GM18861 (cell line): ENCODE data around the gene WDR54.
"Not testable (repeated sequence)": the region's sequence is repeated elsewhere in the genome, so short reads cannot be mapped to it uniquely, and the experiment has no call there.

ENCODE experiments used
- ATAC-seq: cut with Tn5 transposase; IDR thresholded peaks from one replicate; pipeline ENCODE4 v1.9.1; 2021; ENCODE audit not compliant: unreplicated experiment

WDR54 gene

DNA sequence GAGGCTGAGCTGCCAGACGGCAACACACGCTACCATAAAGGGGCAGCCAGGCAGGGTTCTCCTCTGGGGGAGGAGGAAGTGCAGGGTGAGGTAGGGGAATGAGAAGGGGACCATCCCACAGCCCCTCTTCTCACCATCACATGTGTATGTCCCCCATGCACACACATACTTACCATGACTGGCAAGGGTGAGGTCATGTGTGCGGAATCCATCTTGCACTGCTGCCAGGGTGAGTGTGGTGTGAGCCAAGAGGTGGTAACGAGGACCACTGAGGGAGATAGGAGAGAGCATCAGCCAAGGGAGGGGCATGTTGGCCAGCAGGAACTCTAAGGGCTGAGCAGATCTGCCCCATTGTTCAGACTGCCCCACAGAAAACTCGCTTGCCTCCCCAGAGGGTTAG, 7.1 kb downstream of the WDR54 start:
- no peak for ATAC-seq

DNA sequence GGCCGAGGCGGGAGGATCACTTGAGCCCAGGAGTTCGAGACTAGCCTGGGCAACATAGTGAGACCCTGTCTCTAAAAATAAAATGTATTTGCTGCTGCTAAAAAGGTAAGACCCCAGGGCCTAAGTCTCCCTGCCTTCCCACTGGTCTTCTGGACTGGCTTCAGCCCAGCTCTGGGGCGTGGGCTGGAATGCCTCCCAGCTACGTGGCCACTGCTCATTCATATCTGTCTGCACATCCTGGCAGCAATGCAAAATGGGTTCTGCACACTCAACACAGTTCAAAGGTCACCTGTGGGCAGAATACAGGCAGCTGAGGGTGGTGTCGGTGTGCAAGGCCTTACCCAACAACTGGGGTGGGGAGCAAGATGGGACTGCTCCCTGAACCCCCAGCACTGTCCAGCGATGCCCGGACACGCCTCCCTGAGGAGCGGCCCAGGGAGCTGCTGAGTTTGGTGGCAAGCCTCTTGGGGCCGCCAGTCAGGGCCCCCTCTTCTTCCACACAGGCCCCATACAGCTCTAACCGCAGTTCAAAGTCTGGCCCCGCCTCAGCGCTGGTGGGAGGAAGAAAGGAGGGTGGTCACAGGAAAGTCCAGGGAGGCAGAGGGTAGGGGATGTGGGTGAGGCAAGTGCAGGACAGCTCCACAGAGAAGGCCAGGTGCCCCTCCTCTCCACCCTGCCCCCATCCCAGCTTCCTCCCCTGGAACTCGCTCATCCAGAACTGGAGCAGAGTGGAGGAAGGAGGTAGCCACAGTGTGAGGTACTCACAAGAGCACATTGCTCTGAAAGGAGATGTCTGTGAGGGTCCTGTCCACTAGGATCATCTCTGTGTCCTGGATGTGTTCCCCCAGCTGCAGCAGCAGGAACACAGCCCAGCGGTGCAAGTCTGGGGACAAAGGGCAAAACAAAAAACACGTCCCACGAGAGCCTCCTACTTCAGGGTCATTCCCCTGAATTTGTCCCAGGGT, 8.2 kb downstream of the WDR54 start:
- no peak for ATAC-seq

DNA sequence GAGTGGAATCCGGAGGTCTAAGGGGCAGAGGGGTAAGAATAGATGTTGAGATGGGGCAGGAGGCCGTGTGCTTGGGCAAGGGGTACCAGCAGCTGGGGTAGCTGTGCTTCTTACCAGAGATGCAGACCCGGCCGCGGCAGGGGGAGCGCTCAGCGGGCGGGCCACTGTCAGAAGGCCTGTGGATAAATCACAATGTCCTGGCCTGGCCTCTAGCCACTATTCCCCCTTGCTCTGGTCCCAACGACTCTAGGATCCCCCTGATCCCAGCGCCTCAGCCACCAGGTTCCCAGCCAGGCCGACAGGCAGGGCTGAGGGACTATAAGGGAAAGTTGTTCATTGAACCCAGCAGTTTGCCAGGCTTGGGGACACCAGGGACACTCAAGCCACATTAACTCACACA, 9.0 kb downstream of the WDR54 start:
- ATAC-seq, result no peak

DNA sequence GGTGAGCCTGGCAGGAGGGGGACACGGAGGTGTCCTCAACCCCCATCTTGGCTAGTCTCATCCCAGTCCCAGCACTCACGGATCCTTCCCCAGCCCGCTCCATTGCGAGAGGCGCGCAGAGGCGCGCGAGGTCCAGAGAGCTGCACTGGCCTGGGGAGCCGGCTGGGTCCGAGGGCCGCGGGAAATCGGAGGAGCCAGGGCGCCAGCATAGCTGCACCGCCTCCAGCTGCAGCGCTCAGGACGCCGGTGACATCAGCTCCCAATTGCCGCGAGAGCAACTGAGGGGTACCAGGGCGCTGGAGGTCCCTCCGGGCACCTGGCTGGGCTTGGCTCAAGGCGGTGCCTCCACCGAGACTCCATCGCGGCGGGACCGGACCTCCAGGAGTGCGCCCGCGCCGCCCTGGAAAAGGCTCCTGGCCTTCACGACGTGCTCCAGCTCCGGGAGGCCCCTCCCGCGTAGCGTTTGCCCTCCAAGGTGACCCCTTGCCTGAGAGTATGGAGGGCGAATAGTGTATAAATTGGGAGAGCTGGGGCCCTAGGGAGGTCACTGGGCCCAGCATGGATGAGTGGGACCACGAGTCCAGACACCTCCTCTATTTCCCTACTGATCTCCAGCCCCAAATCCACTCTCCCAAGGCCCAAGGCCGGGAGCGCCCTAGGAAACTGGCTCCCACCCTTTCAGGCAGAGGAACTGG, 14.7 kb downstream of the WDR54 start:
- no peak for ATAC-seq

DNA sequence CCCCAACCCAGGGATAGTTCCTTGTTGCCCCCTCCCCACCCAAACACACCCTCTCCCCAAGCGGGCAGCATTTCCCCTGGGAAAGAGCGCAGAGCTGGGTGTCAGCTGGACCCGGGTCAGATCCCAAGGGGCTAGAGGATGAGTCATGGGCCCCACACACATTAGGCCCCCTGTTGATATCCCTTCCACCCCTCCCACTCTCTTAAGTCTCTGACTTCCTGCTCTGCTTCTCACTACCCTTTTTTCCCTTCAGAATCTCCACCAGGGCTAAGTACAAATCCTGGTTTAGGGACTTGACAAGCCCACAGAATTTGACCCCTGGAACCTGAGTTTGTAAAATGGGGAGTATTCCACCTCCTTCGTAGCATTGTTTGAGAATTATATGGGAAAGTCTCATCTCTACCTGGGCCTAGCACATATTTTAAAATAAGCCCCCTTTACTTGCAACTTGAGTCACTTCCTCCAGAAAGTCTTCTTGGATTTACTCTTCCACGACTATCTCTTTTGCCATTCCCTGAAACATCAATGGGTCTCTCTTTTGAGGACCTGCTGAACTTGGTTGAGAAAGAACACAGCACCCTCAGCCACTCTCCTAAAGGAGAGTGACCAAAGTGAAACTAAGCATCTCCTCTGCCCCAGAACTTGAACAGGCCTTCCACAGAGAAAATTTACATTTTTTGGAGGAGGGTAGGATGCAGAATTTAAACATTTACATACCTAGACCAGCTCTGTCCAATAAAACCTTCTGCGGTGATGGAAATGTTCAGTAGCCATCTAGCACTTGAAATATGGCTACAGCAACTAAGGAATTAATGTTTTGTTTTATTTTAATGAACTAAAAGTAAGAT, 15.5 kb downstream of the WDR54 start:
- no peak for ATAC-seq

DNA sequence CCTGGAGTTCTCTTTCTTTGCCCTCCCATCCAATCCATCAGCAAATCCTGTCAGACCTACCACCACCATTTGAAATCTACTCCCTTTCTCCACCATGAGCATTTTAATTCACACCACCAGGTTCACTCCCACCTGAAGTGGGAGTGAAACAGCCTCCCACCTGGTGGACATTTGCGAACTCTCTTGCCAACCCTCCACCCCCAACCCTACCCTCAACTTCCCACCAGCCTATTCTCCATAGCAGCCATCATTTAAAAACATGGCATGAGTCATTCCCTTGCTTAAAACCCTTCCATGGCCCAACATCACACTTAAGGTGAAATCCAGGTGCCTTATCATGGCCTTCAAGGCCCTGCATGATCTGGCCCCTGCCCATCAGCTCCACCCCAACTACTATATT, 16.7 kb downstream of the WDR54 start:
- ATAC-seq, result no peak

DNA sequence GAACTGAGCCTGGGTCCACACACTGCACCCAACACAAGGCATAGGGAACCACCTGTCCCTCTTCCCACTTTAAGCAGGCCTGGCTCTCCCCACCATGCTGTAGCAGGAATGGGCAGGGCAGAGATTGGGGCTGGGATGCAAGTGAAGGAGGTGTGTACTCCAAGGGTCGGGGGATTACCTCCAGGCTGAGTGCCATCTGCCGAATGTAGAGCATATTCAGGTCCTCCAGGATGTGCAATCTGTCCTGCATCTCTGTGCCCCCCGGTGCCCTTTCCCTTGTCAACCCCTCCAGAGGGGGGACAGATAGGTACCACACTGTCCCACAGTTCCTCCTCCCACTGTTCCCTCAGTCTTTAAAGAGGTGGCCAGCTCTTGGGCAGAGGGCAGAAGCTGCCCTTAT, 17.8 kb downstream of the WDR54 start:
- ATAC-seq, result no peak

DNA sequence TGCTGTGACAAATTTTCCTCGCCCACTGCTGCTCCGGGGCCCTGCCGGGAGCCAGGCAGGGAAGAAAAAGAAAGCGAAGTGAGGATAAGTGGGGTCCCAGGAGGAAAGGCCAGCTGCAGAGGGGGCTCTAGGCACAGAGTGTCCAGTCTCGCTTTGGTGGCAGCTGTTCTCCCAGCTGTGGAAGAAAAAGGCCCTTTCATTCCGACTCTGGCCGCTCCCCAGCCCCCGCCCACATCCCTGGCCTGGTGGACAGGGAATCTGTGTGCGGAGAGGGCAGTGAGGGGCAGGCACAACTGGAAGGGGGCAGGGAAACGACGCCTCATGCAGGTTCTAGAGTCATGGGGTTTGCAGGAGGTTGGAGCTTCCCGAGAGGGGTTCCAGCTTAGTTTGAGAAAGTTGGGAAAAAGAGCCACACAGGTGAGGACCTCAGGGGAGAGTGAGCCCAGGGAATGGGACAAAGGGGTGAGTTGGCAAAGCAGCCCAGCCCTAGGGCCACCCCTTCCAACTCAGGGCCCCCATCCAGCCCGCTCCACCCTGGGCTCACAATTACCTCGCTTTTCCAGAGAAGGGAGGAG, 18.4 kb downstream of the WDR54 start:
- ATAC-seq, result no peak

DNA sequence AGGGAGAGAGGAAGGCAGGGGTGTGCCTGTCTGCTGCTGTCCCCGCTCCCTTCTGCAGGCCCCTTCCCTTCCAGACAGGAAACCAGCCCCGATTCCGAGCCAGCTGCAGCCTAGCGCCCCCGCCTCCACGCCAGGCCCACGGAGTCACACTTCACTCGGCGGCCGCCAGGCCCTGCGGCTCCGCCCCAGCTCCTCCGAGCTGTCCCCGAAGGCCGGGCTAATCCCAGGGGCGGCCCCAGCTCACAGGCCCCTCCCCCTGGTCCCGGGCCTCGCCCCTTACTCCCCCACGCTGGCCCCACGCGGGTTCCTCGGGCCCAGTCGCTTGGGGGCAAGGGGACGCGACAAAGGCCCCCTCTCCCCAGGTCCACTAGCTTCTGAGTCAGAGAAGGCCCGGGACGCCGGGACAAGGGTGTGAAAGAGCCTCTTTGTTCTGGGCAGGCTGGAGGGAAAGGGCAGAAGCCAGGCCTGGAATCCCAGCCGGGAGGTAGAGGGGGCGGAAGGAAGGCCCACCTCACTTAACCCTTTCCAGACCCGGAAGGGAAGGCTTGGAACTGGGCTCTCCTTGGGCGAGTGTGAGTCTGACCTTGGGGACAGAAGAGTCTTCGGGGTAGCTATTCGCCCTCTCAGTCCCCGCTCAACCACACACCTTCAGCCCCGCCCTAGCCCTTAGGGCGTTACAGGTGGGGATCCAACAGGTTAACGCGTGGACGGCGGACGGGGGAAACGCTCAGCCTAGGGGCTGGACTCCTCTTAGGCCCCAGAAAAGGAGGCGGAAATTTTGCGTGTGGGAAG, 19.0 kb downstream of the WDR54 start:
- ATAC-seq, result peak; percentile 80

DNA sequence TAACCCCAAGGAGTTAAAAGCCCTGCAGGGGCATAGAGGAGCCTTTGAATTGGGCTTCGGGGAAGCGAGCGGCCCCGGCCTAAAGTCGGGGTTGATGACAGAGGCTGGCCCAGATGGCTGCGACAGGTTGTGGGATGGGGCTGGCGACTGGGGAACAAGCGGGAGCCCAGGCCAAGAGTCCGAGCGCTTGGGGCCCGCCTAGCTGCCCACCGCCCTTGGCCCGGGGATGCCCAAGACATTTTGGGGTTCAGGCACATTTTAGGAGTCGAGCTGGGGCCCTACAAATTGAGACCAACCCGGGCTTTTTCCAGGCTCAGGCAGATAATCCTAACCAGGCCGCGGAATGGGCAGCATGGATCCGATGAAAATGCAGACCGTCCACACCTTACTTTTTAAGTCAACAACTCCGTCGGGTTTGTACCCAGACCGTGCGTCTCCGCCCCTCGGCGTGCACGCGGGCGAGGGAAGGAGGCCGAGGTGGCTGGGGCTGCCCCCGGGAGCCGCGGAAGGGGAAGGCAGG, 19.7 kb downstream of the WDR54 start:
- ATAC-seq, result no peak

DNA sequence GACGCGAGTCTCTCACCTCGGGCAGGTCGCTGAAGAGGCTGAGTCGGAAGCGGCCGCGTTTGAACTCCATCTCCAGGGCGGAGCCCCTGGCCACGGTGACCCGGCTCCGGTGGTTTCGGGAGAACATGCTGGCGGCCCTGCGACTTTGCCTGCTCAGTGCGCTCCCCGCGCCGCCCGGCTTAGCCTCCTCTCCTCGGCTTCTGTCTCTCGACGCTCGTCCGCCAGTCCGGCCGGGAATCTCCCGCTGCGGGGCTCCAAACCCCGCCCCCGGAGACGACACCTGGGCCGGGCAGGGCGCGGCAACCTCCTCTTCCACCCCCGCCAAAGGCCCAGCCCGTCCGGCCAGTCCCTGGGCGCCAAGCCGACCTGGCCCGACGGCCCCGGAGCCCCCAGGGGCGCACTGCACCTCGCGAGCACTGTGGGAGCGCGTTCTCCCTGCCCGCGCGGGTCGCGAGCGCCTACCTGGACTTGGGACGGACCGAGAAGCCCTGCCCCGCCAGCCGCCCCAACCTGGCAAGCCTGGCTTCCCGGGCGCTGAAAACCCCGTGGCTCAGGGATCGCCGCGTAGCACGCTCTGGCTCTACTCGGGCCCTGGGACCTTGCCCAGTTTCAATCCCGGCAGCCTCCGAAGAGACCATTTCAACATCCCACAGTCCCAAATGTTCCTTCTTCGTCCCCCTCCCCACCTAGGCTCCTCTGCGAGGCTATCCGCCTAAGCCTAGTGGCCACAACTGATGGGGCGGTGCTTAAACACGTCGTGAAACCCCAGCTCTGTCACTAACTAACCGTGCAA, 20.4 kb downstream of the WDR54 start, which contains the start of gene RTKN:
Gene RTKN, minus strand, starts transcription at position 248 of the 793 bp plus-strand sequence. Its CDS starts 121 bp downstream, at position 127.
- ATAC-seq, result peak; percentile 34

DNA sequence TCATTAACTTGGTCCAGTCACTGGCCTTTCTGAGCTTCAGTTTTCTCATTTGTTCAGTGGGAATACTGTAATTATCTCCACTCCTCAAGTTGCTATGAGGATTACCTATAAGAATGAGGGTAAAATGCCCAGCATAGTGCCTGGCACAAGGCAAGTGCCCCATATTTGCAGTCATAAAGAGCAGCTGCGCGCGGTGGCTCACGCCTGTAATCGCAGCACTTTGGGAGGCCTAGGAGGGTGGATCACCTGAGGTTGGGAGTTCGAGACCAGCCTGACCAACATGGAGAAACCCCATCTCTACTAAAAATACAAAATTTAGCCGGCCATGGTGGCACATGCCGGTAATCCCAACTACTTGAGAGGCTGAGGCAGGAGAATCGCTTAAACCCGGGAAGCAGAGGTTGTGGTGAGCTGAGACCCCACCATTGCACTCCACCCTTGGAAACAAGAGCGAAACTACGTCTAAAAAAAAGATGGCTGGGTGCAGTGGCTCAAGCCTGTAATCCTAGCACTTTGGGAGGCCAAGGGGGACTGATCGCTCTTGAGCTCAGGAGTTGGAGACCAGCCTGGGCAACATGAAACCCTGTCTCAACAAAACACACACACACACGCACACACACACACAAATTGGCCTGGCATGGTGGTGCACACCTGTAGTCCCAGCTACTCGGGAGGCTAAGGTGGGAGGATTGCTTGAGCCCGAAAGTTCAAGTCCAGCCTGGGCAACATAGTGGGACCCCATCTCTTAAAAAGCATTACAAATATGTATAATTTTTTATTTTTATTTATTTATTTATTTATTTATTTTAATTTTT, 21.2 kb downstream of the WDR54 start:
- not testable (repeated sequence) for ATAC-seq

DNA sequence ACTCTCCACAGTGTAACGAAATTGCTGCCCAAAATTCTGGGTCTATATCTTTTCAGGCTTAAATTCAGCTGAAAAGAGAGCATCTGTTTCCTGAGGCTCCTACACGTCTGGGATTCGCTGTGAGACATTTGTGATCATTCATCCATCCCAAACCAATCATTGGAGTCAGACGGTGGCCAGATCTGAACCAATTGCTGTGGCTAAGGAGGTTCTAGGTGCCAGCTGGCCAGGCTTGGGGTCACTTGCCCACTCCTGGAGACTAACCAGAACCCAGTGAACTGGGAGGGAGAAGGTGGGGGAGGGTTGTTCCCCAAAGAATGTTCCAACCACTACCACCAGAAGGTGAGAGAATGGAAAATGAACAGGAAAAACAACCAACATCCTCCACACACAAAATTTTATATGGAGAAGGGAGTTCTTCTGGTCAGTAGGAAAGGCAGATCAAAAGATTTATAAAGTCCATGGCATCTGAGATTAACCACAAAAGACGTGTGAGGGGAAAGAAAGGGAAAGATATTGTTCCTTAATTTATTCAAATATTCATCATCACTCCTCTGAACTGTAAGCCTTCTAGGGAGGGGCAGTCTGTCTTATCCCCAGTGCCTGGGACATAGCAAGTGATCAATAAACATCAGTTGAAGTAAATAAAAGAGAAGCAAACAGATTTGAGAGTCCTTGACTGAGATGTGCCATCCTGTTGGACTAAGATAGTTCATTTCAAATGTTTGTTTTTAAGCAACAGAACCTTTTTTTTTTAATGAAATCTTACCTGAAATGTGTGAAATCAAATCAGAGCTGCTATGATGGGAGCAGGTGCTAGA, 23.2 kb downstream of the WDR54 start:
- no peak for ATAC-seq

DNA sequence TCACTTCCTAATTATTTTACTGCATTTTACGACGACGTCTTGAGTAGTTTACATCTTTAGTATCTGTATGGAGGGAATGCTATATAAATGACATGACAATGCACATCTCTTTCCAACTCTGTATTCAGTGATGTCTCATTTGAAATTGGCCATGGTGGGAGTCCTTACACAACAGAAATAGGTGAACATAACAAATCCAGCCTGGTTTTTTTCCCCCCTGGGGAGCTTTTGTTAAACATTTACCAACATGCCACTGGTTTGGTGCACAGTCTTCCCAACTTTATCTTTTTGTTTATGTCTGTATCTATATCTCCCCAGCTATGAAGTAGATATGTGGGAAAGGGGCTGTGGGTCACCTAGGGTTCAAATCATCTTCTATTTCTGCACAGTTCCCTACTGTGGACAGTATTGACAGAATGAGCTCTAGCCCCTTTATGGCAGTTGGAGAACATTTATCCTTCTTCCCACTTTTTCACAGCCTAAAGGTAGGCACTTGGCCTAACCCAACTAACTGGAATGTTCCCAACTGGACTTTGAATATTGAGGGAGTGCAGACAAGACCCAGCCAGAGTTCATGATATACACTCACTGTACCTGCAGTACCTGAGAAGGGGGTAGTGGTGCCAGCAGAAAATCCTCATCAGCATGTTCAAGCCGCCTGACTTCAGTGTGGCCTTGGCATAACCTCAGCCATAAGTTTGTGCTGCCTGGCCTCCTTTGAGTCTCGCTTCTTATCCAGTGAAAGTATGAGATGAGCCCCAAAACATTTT, 25.9 kb downstream of the WDR54 start:
- ATAC-seq, result no peak

DNA sequence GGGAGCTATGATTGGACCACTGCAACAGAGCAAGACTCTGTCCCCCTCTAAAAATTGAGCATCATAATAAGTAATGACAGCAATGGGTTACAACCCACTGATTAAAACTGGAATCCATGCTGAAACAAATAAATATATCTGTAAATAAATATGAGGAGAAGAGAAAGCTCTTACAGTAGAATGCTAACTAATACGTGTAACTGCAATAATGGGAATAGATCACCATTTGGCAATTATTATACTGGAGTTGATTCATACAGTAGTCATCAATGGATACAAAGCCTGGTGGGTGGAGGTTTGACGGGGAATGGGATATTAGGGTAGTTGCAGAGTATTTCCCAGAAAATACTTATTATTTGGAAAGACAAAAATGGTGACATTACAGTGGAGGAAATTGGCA, 27.2 kb downstream of the WDR54 start:
- no peak for ATAC-seq

DNA sequence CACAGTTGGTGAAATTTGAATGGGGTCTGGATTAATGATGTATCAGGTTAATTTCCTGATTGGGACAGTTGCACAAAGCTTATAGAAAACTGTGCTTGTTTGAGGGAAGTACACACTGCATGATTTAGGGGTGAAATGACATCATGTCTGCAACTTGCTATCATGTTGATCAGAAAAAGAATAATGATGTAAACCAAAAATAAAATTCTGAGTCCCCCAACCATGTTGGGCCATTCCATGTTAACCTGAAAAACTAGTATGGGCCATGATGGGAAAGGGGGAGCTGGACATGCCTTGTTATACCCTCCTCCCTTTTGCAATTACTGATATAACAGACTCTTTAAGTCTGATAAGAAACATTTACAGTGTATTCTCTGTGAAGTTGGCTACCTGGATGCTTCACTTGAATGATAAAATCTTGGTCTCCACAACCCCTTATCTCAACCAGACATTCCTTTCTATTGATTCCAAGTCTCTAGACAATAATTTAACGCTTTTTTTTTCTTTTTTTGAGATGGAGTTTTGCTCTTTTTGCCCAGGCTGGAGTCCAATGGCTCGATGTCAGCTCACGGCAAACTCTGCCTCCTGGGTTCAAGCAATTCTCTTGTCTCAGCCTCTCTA, 29.1 kb downstream of the WDR54 start:
- no peak for ATAC-seq
